DOHH2 (cell line): ENCODE data around the gene LSMEM2.
"Not testable (repeated sequence)": the region's sequence is repeated elsewhere in the genome, so short reads cannot be mapped to it uniquely, and the experiment has no call there.

Experiments used
- H3F3A ChIP-seq: fragments of 200-600 bp; sonication (generic), shearing (Covaris generic); 2 replicates; pipeline ENCODE4 v1.6.0; 2016; ENCODE audit warnings: antibody characterized with exemption, mild to moderate bottlenecking; ENCODE audit not compliant: control insufficient read depth, insufficient read depth
- H3K27ac ChIP-seq: fragments of 200-600 bp; sonication (generic); 2 replicates; pipeline ENCODE4 v1.5.1; 2014; ENCODE audit warnings: low read depth, mild to moderate bottlenecking, low read length, moderate library complexity
- H3K27me3 ChIP-seq: fragments of 200-600 bp; sonication (generic); 2 replicates; pipeline ENCODE4 v1.6.1; 2014; ENCODE audit warnings: mild to moderate bottlenecking, low read length, mixed read lengths; ENCODE audit not compliant: control insufficient read depth
- H3K36me3 ChIP-seq: fragments of 200-600 bp; sonication (generic); 2 replicates; pipeline ENCODE4 v1.6.1; 2014; ENCODE audit warnings: mild to moderate bottlenecking, low read length, moderate library complexity, mixed read lengths; ENCODE audit not compliant: control insufficient read depth
- H3K4me1 ChIP-seq: fragments of 200-600 bp; sonication (generic); 2 replicates; pipeline ENCODE4 v1.6.1; 2014; ENCODE audit warnings: mild to moderate bottlenecking, low read length, mixed read lengths; ENCODE audit not compliant: control insufficient read depth
- H3K4me2 ChIP-seq: fragments of 200-600 bp; sonication (generic); 2 replicates; pipeline ENCODE4 v1.6.0; 2014; ENCODE audit warnings: mild to moderate bottlenecking, low read length, moderate library complexity
- H3K4me3 ChIP-seq: fragments of 200-600 bp; sonication (generic); 2 replicates; pipeline ENCODE4 v1.5.1; 2014; ENCODE audit warnings: mild to moderate bottlenecking, low read length, mixed read lengths
- H3K79me2 ChIP-seq: fragments of 200-600 bp; sonication (generic); 2 replicates; pipeline ENCODE4 v1.6.1; 2014; ENCODE audit warnings: mild to moderate bottlenecking, low read length, mixed read lengths; ENCODE audit not compliant: control insufficient read depth
- H3K9me2 ChIP-seq: fragments of 200-600 bp; sonication (generic); replicated peaks from 2 replicates; pipeline ENCODE4 v1.6.1; 2014; ENCODE audit warnings: mild to moderate bottlenecking, low read length, mixed read lengths; ENCODE audit not compliant: control insufficient read depth
- H3K9me3 ChIP-seq: fragments of 200-600 bp; sonication (generic); 2 replicates; pipeline ENCODE4 v1.6.1; 2014; ENCODE audit warnings: antibody characterized with exemption, low read length, mixed read lengths; ENCODE audit not compliant: control insufficient read depth, insufficient read depth
- H4K20me1 ChIP-seq: fragments of 200-600 bp; sonication (generic); 2 replicates; pipeline ENCODE4 v1.6.0; 2014; ENCODE audit warnings: low read depth, mild to moderate bottlenecking, antibody characterized with exemption, low read length, moderate library complexity; ENCODE audit not compliant: control insufficient read depth, insufficient read depth
- CTCF ChIP-seq: fragments of 200-600 bp; sonication (generic); IDR thresholded peaks from one replicate; pipeline ENCODE4 v1.5.1; 2014; ENCODE audit warnings: antibody characterized with exemption, mild to moderate bottlenecking, low read depth, low read length; ENCODE audit not compliant: poor library complexity, severe bottlenecking
- EZH2phosphoT487 ChIP-seq: fragments of 200-600 bp; sonication (generic); IDR thresholded peaks from 2 replicates; pipeline ENCODE4 v1.6.1; 2017; ENCODE audit warnings: borderline replicate concordance, mild to moderate bottlenecking, antibody characterized with exemption, low read length, moderate library complexity, mixed read lengths

The LSMEM2 gene

GRCh38 chr3:50278123-50278879 is 586 bp upstream of the LSMEM2 start:
- TF ChIP-seq CTCF (no peak), EZH2phosphoT487 (no peak)
- H3K27ac ChIP-seq = no peak overlapping the region
- no peaks in the 10 kb centered on the region for H4K20me1 ChIP-seq

GRCh38 chr3:50279255-50280016 is 549 bp downstream of the LSMEM2 start:
- H3K9me2 ChIP-seq = no peaks in the 10 kb centered on the region
- no peaks in the 10 kb centered on the region for H3K79me2 ChIP-seq
- no peaks in the 10 kb centered on the region for H3K36me3 ChIP-seq
- no peak overlapping the region for H3K27ac ChIP-seq
- no peak overlapping the region for H3K4me2 ChIP-seq
- TF ChIP-seq CTCF = no peak
- TF ChIP-seq EZH2phosphoT487 = no peak
- no peaks in the 10 kb centered on the region; the same call in 1 of the 2 replicates for H3F3A ChIP-seq
- no peaks in the 10 kb centered on the region for H4K20me1 ChIP-seq
- peaks cover 22% of the 10 kb centered on the region for H3K27me3 ChIP-seq
- H3K9me3 ChIP-seq = no peaks in the 10 kb centered on the region
- H3K4me1 ChIP-seq = peaks cover 7% of the 10 kb centered on the region
- H3K4me3 ChIP-seq = no peak overlapping the region

More at GRCh38 chr3:50278123-50278879, 586 bp upstream of the LSMEM2 start:
- no peaks in the 10 kb centered on the region for H3K9me3 ChIP-seq
- H3K27me3 ChIP-seq = peaks cover 33% of the 10 kb centered on the region
- no peak overlapping the region for H3K4me3 ChIP-seq
- H3K4me2 ChIP-seq = no peak overlapping the region
- no peaks in the 10 kb centered on the region for H3K79me2 ChIP-seq
- no peaks in the 10 kb centered on the region for H3K36me3 ChIP-seq
- H3K4me1 ChIP-seq = peaks cover 14% of the 10 kb centered on the region
- no peaks in the 10 kb centered on the region for H3K9me2 ChIP-seq
- H3F3A ChIP-seq = no peaks in the 10 kb centered on the region

GRCh38 chr3:50284121-50284520 is 5.2 kb downstream of the LSMEM2 start:
- H3K4me3 ChIP-seq, H3K9me3 ChIP-seq, H3K9me2 ChIP-seq, H3K4me2 ChIP-seq, H3K79me2 ChIP-seq, H3K27me3 ChIP-seq, H3K27ac ChIP-seq, H4K20me1 ChIP-seq, H3K4me1 ChIP-seq, H3F3A ChIP-seq: not testable (repeated sequence)
- peaks cover 30% of the 10 kb centered on the region for H3K36me3 ChIP-seq
